Ramos (cell line): ENCODE results near the gene ARMC3.
"Not testable (repeated sequence)": the region's sequence is repeated elsewhere in the genome, so short reads cannot be mapped to it uniquely, and the experiment has no call there.

Experiments used
- in situ Hi-C: fragments of 300-500 bp; cut with MboI; formaldehyde crosslinking; loops from one replicate; pipeline ENCODE4 v1.14.3; 2022; ENCODE audit warnings: low sequenced_read_pairs; ENCODE audit not compliant: unreplicated experiment

Gene ARMC3

DNA sequence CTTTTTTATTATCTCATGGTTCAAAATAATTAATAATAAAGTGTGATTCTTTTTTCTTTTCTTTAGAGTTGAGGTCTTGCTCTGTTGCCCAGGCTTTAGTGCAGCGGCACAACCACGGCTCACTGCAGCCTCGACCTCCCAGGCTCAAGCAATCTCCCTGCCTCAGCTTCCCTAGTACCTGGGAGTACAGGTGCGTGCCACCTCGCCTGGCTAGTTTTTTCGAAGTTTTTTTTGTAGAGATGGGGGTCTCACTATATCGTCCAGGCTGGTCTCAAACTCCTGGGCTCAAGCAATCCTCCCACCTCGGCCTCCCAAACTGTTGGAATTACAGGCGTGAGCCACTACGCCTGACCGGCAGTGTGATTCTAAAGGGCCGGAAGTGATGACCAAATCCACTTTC is 139.5 kb downstream of the ARMC3 start:
- in situ Hi-C loops, result loop anchor here (10.0 kb wide), 1 partner anchor 1073 kb away; no protein-coding TSS in a partner anchor

DNA sequence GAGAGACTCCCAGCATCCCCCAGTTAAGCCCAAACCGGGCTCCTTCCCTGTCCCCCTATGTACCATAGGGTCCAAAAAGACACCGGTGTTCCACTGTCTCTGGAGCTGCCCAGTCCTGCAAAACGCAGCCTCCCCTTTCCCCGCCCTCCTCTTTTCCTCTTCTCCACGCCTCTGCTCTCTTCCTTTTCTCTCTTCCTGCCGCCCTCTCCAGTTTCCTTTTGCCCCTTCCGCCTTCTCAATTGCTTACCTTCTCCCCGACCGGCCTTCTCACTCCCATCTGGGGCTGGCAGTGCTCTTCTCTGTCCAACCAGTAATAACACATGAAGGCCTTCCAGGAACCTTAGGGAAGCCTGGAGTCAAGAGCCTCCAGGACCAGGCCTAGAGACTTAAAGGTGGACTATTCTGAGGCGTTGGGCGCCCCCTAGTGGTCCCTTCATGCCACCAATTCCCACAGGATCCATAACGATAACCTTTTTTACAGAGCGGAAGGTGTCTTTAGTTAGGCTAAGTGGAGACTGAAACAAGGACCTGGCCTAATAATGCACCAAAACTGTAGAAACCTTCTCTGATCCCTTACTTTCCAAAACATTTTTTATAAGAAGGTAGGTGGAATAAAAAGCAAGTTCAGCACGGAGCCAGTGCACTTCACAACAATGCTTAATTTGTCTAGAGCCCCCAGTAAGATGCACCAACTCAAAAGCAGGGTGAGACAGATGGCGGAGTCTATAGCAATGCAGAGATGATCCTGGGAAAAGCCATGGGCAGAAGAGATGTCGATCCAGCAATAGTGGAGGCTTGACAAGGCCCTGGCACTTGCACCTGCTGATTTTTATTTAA is 140.3 kb downstream of the ARMC3 start:
- in situ Hi-C loops, result loop anchor here (10.0 kb wide), 1 partner anchor 1073 kb away; no protein-coding TSS in a partner anchor

DNA sequence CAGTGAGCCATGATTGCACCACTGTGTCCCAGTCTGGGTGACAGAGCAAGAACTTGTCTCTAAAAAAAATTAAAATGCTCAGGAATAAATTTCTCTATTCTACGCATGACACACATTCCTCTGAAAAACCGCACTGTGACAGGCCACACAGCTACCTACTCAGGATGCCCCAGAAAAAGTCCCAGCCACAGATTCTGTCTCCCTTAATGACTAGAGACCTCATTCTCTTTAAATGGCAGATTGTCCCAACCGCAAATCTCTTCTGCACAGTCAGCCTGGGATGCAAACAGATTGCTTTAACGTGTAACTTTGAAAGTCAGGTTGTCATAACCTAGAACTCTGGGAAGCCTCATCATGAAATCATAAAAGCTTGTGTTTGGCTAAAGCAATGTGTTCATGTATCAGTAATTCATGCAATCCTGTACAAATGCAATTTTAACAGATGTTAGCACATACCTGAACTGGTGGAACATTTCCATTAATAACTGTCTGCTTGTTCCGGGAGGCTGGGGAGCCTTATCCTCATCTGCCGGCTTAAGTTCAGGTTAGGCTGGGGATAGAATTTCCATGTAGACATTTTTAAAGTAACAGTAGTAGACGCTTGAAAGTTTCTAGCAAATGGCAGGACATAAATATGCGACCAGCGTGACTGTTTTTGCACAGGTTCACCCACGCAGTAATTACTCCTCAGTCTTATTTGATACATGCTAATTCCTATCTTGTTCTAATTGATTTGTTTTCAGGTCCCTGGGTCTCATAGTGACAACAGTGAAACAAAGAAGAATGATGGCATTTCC is 141.4 kb downstream of the ARMC3 start:
- in situ Hi-C loops, result loop anchor here (10.0 kb wide), 1 partner anchor 1074 kb away; no protein-coding TSS in a partner anchor

DNA sequence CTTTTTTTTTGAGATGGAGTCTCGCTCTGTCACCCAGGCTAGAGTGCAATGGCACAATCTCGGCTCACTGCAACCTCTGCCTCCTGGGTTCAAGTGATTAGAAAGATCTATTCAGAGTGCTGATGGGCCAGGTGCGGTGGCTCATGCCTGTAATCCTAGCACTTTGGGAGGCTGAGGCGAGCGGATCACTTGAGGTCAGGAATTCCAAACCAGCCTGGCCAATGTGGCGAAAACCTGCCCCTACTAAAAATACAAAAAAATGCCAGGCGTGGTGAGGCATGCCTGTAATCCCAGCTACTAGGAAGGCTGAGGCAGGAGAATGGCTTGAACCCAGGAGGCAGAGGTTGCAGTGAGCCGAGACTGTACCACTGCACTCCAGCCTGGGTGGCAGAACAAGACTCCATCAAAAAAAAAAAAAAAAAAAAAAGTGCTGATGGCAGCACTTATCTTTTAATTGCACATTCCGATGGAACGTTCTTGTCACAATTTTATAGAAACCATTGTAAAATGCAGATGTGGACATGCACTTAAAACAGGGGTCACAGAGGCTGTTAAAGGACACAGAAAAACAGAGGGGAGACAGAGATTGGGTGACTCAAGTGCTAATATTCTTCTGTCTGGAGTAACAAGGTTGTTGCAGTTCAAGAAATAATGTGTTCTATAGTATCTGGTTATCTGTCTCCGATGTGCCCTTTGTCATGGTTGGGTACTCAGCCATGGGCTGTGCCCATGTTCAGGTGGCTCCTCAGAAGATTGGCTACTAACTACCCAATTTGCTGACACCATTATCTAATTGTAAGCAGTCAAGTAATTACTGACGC is 142.4 kb downstream of the ARMC3 start:
- in situ Hi-C loops, result not testable (repeated sequence)

DNA sequence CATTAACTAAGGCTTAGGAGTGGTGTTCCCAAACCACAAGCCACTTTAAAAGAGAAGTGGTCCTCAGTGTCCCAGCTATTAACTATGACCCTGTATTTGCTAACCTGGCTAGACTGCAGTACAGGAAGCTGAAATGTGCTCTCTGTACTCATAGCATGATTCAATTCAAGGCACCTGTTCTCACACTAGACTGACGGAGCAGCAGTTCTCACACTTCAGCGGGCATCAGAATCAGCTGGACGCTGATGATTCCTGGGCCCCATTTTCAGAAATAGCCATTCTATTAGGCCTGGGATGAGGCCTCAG is 143.0 kb downstream of the ARMC3 start:
- in situ Hi-C loops, result no loop called here

DNA sequence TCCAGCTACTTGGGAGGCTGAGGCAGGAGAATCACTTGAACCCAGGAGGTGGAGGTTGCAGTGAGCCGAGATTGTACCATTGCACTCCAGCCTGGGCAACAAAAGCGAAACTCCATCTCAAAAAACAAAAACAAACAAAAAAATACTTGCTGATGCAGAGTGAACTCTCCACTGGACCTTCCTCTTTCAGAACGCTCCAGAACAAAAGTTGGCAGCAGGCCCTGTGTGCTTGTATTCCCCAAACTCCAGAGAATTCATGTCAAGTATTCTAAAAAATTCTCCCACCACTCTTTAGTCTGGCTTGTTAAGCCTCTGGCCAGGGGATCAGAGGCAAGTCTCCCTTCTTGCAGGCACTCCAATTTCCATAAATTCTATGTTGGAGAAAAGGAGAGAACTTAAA is 144.7 kb downstream of the ARMC3 start:
- in situ Hi-C loops, result not testable (repeated sequence)

DNA sequence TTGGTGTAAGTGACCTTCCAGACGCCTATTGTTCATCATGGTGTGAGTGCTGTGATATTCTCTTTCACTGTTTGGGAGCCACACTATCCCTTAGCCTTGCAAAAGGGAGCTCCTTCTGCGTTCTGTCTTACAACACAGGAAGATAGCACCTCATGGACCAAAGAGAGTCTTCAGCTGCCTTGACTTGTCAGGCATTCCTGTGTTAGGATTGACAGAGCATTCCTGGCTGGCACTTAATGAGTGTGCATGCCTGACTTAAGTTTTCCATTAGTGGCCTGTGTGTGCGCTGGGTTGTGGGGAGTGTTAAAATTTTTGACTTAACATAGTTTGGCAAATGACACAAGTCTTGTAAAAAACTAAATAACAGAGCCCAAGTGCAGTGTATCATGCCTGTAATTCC is 145.7 kb downstream of the ARMC3 start:
- in situ Hi-C loops, result no loop called here

DNA sequence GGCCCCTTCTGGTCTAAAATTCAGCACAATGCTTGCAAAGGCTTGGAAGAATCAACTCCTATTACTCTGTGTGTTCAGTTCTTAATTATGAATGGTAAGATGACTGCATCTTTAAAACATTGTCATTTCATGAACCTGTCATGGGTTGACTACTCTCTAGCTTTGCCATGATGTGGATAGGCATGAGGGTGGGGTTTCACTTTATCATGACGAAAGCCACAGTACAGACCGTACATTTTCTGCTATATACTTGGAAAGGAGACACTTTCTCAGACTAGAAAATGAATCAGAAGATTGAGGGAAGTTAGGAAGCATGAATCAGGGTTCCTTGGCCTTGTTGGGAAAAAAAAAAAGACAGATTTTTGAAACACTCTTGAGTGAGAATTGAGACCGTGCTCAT is 147.8 kb downstream of the ARMC3 start:
- in situ Hi-C loops, result no loop called here

DNA sequence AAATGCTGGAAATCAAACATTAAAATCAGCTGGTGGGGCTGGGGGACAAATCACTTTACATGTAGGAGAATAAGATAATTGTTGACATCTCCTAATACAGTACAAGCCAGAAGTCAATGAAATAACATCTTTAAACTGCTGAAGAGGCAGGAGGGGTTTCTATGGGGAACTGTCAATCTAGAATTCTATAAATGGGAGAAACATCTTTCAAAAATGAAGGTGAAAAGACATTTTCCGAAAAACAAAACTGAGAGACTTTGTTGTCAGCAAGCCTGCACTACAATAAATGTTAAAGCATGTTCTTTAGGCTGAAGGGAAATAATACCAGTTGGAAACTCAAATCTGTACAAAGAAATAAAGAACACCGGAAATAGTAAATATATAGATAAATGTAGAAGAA is 150.3 kb downstream of the ARMC3 start:
- in situ Hi-C loops, result no loop called here

DNA sequence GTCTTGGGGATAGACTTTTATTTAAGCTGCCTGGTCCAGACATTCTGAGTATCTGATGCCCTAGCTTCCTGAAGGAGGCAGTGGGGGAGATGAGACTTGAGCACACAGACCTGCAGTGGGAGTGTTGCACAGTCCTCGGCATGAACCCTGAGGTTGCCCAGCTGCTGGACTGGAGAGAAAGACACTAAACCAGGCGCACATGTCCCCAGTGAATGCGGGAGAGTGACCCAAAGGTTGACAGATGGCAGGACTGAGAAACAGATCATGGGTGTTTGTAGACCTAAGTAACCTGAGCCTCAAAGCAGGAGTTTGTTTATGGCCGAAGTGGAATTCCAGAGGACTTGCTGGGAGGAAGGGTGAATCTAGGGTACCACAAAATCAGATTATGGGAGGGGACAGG is 151.8 kb downstream of the ARMC3 start:
- in situ Hi-C loops, result no loop called here

DNA sequence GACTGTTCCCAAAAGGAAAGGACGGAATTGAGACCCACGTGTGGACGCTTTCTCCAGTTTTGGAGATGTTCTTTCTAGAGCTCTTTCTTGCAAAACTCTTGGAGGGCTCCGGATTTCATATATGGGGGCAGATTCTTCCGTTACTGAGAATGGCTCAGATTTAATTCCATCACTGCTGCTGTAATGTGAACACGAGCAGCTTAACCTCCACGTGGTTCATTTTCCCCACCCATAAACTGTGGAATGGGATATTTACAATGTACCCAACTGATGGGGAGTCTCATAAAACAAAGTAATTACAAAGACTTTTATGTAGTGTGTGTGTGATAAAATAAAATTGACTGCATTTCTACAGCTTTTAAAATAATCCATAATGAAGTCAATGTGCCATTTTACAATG is 152.4 kb downstream of the ARMC3 start:
- in situ Hi-C loops, result no loop called here

DNA sequence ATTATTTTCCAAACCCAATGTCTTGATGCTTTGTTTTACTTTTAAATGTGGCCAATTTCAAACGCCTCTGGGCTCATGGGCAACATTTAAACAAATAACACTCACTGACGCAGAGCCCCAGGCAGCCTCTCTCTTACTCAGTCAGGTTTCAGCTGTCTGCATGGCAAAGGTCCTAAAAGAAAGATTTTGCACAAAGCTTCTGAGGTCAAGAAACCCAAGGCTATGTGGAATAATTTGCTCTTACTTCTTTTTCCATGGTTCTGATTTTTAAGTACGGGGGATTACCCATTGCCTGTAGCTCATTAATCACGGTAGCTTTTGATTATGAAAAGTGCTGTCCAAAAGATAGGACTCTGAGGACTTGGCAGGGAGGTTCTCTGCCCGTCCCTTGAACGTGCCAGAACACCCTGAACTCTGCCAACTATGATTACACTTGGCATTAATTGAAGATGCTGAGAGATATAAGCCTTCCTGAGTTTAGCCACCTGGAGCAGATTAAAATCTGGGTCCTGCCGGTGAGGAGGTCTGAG is 153.4 kb downstream of the ARMC3 start:
- in situ Hi-C loops, result no loop called here

DNA sequence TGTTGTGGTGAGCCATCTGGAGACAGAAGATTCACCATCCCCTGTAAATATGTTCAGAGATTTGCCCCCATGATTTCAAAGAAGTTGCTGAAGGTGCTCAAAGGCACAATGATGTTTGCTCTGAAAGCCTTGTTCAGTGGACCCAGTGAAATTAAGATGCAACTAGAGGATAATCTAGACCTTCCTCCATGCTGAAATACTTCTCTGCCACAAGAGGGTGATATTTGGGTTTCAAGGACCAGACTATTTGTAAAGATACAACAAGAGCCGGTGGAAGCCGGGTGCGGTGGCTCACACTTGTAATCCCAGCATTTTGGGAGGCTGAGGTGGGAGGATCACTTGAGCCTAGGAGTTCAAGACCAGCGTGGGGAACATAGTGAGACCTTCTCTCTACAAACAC is 154.0 kb downstream of the ARMC3 start:
- in situ Hi-C loops, result no loop called here
